Breast epithelium (tissue), 3 donors: Measurements from ENCODE around the gene CEP55.

Experiments
- POLR2A ChIP-seq: fragments of 450-650 bp; IDR thresholded peaks from one replicate; pipeline ENCODE4 v1.6.1; 2016; ENCODE audit warnings: antibody characterized with exemption, mild to moderate bottlenecking, moderate library complexity
- POLR2AphosphoS5 ChIP-seq, 3 donors: sonication (generic); formaldehyde crosslinking; IDR thresholded peaks; one replicate each; pipeline ENCODE4 v1.6.1; 2017; ENCODE audit warnings: antibody characterized with exemption in 3 of 3
- TF ChIP-seq, protein P1 (sequence below), 3 donors: fragments of 450-650 bp; IDR thresholded peaks; one replicate each; pipeline ENCODE4 v1.5.1; 2016 to 2017; ENCODE audit warnings: antibody characterized with exemption in 3 of 3, mild to moderate bottlenecking in 3 of 3, moderate library complexity in 3 of 3

DNA sequence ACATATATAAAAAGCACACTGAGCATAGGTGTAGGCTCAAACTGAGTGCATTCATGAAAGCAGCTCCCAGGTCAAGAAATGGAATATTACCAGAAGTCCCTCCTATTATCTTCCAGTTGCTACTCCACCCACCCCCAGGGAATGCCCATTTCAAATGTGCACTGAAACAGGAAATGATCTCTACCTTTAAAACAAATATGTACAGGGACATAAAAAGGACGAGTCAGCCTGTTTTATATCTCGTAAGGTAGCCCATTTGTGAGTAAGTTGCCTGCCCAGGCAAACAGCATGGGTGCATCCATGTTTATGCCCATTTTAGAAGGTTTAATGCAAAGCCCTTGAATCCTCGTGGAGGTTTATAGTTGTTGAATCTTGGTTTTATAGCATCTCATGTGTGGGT lies 80.5 kb downstream of the CEP55 start:
- TF ChIP-seq POLR2A (no peak), POLR2AphosphoS5 (IDR thresholded peaks at IDR 0.05) (no peak)
- TF ChIP-seq, protein P1, sequence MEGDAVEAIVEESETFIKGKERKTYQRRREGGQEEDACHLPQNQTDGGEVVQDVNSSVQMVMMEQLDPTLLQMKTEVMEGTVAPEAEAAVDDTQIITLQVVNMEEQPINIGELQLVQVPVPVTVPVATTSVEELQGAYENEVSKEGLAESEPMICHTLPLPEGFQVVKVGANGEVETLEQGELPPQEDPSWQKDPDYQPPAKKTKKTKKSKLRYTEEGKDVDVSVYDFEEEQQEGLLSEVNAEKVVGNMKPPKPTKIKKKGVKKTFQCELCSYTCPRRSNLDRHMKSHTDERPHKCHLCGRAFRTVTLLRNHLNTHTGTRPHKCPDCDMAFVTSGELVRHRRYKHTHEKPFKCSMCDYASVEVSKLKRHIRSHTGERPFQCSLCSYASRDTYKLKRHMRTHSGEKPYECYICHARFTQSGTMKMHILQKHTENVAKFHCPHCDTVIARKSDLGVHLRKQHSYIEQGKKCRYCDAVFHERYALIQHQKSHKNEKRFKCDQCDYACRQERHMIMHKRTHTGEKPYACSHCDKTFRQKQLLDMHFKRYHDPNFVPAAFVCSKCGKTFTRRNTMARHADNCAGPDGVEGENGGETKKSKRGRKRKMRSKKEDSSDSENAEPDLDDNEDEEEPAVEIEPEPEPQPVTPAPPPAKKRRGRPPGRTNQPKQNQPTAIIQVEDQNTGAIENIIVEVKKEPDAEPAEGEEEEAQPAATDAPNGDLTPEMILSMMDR (IDR thresholded peaks at IDR 0.05) = no peak
